Loucy (cell line): ENCODE results near the gene ASPG.

ENCODE experiments used
- H2AFZ ChIP-seq: fragments of 200-600 bp; sonication (generic); 2 replicates; pipeline ENCODE4 v1.6.0; 2016; ENCODE audit warnings: antibody characterized with exemption, mild to moderate bottlenecking, low read length, moderate library complexity
- H3F3A ChIP-seq: fragments of 200-600 bp; 2 replicates; pipeline ENCODE4 v1.6.0; 2016; ENCODE audit warnings: antibody characterized with exemption, low read depth, mild to moderate bottlenecking
- H3K27me3 ChIP-seq: fragments of 200-600 bp; sonication (generic); 2 replicates; pipeline ENCODE4 v1.6.1; 2014; ENCODE audit warnings: low read length, mild to moderate bottlenecking; ENCODE audit not compliant: insufficient read depth, poor library complexity, severe bottlenecking
- H3K36me3 ChIP-seq: fragments of 200-600 bp; sonication (generic); 2 replicates; pipeline ENCODE4 v1.6.1; 2016; ENCODE audit warnings: low read length; ENCODE audit not compliant: insufficient read depth
- H3K4me1 ChIP-seq: fragments of 200-600 bp; sonication (generic); 2 replicates; pipeline ENCODE4 v1.5.1; 2014; ENCODE audit warnings: low read length, mild to moderate bottlenecking; ENCODE audit not compliant: insufficient read depth, poor library complexity, severe bottlenecking
- H3K4me2 ChIP-seq: fragments of 200-600 bp; sonication (generic); 2 replicates; pipeline ENCODE4 v1.6.0; 2014; ENCODE audit warnings: antibody characterized with exemption, low read length, low read depth, mild to moderate bottlenecking; ENCODE audit not compliant: poor library complexity, severe bottlenecking
- H3K4me3 ChIP-seq: fragments of 200-600 bp; sonication (generic); 2 replicates; pipeline ENCODE4 v1.5.1; 2014; ENCODE audit warnings: low read length, mild to moderate bottlenecking, mixed read lengths; ENCODE audit not compliant: poor library complexity, severe bottlenecking
- H3K79me2 ChIP-seq: fragments of 200-600 bp; sonication (generic); 2 replicates; pipeline ENCODE4 v1.6.1; 2014; ENCODE audit warnings: low read length; ENCODE audit not compliant: insufficient read depth
- H3K9ac ChIP-seq: fragments of 200-600 bp; sonication (generic); 2 replicates; pipeline ENCODE4 v1.6.0; 2014; ENCODE audit warnings: mild to moderate bottlenecking, low read depth, low read length, moderate library complexity; ENCODE audit not compliant: poor library complexity, severe bottlenecking
- H3K9me2 ChIP-seq: fragments of 200-600 bp; sonication (generic); replicated peaks from 2 replicates; pipeline ENCODE4 v1.6.1; 2016; ENCODE audit warnings: low read depth, low read length, mixed read lengths
- H3K9me3 ChIP-seq: fragments of 200-600 bp; sonication (generic); 2 replicates; pipeline ENCODE4 v1.6.1; 2014; ENCODE audit warnings: mild to moderate bottlenecking, antibody characterized with exemption, low read length, low read depth; ENCODE audit not compliant: insufficient read depth
- H4K20me1 ChIP-seq: fragments of 200-600 bp; sonication (generic); 2 replicates; pipeline ENCODE4 v1.6.0; 2014; ENCODE audit warnings: antibody characterized with exemption, low read length, mild to moderate bottlenecking; ENCODE audit not compliant: insufficient read depth, poor library complexity, severe bottlenecking
- EZH2phosphoT487 ChIP-seq: fragments of 200-600 bp; IDR thresholded peaks from 2 replicates; pipeline ENCODE4 v1.6.1; 2018; ENCODE audit warnings: antibody characterized with exemption, mild to moderate bottlenecking, moderate library complexity, borderline replicate concordance
- TF ChIP-seq, protein P1 (sequence below): fragments of 200-600 bp; sonication (generic); conservative IDR thresholded peaks from 2 replicates; pipeline ENCODE4 v1.5.1; 2014; ENCODE audit warnings: mild to moderate bottlenecking, antibody characterized with exemption, low read length

The ASPG gene

GRCh38 chr14:104158827-104159798 is 73.6 kb downstream of the ASPG start:
- H3K4me3 ChIP-seq = no peak overlapping the region
- TF ChIP-seq EZH2phosphoT487 = no peak
- TF ChIP-seq, protein P1, sequence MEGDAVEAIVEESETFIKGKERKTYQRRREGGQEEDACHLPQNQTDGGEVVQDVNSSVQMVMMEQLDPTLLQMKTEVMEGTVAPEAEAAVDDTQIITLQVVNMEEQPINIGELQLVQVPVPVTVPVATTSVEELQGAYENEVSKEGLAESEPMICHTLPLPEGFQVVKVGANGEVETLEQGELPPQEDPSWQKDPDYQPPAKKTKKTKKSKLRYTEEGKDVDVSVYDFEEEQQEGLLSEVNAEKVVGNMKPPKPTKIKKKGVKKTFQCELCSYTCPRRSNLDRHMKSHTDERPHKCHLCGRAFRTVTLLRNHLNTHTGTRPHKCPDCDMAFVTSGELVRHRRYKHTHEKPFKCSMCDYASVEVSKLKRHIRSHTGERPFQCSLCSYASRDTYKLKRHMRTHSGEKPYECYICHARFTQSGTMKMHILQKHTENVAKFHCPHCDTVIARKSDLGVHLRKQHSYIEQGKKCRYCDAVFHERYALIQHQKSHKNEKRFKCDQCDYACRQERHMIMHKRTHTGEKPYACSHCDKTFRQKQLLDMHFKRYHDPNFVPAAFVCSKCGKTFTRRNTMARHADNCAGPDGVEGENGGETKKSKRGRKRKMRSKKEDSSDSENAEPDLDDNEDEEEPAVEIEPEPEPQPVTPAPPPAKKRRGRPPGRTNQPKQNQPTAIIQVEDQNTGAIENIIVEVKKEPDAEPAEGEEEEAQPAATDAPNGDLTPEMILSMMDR = no peak
- H3F3A ChIP-seq = no peaks in the 10 kb centered on the region
- no peaks in the 10 kb centered on the region for H3K9me3 ChIP-seq
- no peaks in the 10 kb centered on the region for H3K36me3 ChIP-seq
- H3K79me2 ChIP-seq = no peaks in the 10 kb centered on the region
- H4K20me1 ChIP-seq = no peaks in the 10 kb centered on the region
- H3K9ac ChIP-seq = no peak overlapping the region
- no peaks in the 10 kb centered on the region for H3K27me3 ChIP-seq
- no peaks in the 10 kb centered on the region for H3K9me2 ChIP-seq
- no peak overlapping the region for H3K4me2 ChIP-seq
- no peak overlapping the region for H2AFZ ChIP-seq
- no peaks in the 10 kb centered on the region for H3K4me1 ChIP-seq

DNA sequence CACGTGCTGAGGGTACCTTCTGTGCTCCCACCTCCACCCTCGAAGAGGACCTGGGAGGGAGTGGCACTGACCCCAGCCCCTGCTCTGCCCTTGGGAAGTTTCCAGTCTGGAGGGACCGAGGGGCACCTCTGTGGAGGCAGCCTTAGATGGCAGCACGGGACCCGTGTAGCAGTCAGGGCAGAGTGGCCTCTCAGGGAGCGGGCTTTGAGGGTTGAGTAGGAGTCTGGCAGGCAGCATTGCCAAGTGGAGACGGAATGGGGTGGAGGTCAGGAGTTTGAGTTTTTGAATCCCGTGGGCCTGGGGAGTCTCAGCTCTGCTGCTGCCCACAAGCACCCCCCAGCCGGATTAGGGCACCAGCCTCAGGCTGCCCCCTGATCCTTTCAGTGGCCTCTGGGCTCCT is 74.5 kb downstream of the ASPG start:
- Histone ChIP-seq H4K20me1 (no peaks in the 10 kb centered on the region), H3K4me3 (no peak overlapping the region), H3K9ac (no peak overlapping the region), H2AFZ (no peak overlapping the region), H3K9me3 (no peaks in the 10 kb centered on the region), H3K4me1 (no peaks in the 10 kb centered on the region), H3K9me2 (no peaks in the 10 kb centered on the region), H3F3A (no peaks in the 10 kb centered on the region), H3K79me2 (no peaks in the 10 kb centered on the region), H3K4me2 (no peak overlapping the region), H3K36me3 (no peaks in the 10 kb centered on the region), H3K27me3 (no peaks in the 10 kb centered on the region)
- no peak for TF ChIP-seq EZH2phosphoT487
- TF ChIP-seq, protein P1 = no peak

DNA sequence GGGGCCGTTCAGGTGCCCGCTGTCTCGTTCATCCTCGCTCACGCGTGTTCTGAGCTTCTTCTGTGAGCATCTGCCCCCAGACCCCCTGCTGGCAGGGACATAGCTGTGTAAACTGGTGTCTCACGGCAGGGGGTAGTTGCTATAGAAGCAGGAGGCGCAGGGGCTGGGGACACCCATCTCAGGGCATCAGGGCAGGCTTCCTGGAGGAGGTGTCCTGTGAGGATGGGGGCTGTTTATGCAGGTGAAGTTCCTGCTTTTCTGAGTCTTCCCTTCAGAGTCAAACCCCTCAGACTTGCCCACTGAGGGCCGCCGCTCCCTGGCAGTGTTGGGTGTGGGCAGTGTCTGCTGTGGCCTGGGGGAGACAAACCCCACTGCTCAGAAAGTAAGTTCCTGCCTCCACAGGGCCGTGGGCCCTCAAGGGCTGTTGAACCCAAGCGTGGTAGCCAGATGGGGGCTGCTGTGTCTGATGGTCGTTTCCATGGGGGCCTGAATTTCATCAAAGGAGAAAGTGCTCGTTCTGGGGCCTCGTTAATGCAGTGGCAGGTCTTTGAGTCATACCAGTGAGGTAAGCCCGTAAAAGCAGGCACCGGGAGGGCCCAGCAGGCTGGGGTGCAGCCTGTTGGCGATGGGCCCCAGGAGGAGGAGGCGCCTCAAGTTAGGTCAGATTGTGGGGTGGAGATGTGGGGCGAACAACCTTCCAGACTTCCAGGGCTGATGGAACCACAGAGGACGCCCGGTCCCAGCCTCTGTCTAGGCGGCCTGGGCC is 76.3 kb downstream of the ASPG start:
- no peaks in the 10 kb centered on the region for H4K20me1 ChIP-seq
- no peak overlapping the region for H3K4me2 ChIP-seq

More for the DNA sequence above, 76.3 kb downstream of the ASPG start:
- Histone ChIP-seq H3K9me2 (no peaks in the 10 kb centered on the region), H3K9ac (no peak overlapping the region), H3K27me3 (no peaks in the 10 kb centered on the region), H2AFZ (no peak overlapping the region), H3F3A (no peaks in the 10 kb centered on the region), H3K9me3 (no peaks in the 10 kb centered on the region), H3K79me2 (no peaks in the 10 kb centered on the region), H3K4me3 (no peak overlapping the region), H3K4me1 (no peaks in the 10 kb centered on the region), H3K36me3 (no peaks in the 10 kb centered on the region)
- no peak for TF ChIP-seq EZH2phosphoT487
